Tibial nerve (tissue), 4 donors: ENCODE data around the gene SSH2.

Experiments
- CTCF ChIP-seq, 5 experiments: fragments of 200-600 bp in 3 of 5; fragments of 450-650 bp in 2 of 5; sonication (generic) in 3 of 5; IDR thresholded peaks; one replicate each; pipeline ENCODE4 v1.5.1; 2016 to 2019; ENCODE audit warnings: antibody characterized with exemption in 5 of 5, mild to moderate bottlenecking in 3 of 5, moderate library complexity in 2 of 5
- EP300 ChIP-seq, 2 donors: sonication (generic); formaldehyde crosslinking; IDR thresholded peaks; one replicate each; pipeline ENCODE4 v1.6.1; 2017; ENCODE audit warnings: antibody characterized with exemption in 2 of 2, mild to moderate bottlenecking in 1 of 2

- TF ChIP-seq CTCF (IDR thresholded peaks at IDR 0.05) = no peak
- TF ChIP-seq EP300 (IDR thresholded peaks at IDR 0.05) = no peak
Measured at GRCh38 chr17:29821897-29822296, 108.1 kb downstream of the SSH2 start.
